Activated CD8-positive, alpha-beta T cell treated with anti-CD3 and anti-CD28 coated beads, Interleukin-2, amount 10 ng/mL, durations not matched to agents 7 days and 5 days (primary cell): ENCODE measurements around the gene ANKS3. TPM values are rescaled to one million over a fixed set of nuclear protein-coding genes. Genes with fewer than 3 reads are reported as not detected.

Source experiments
- ATAC-seq: fragments of 150-1000 bp; cut with Tn5 transposase; one replicate; pipeline ENCODE4 v1.10.0; 2021; ENCODE audit warnings: moderate library complexity
- CTCF ChIA-PET: fragments of 350-600 bp; sonication (Branson Sonifier 250); formaldehyde crosslinking; loops from one replicate; lab custom pipeline; 2021; ENCODE audit warnings: antibody characterized with exemption; lab: Charles Lee
- POLR2A ChIA-PET: fragments of 350-600 bp; sonication (Branson Sonifier 250); formaldehyde crosslinking; loops from one replicate; lab custom pipeline; 2021; ENCODE audit warnings: antibody characterized with exemption; lab: Charles Lee
- DNase-seq: peaks from one replicate; pipeline ENCODE4 v3.0.0-alpha.2; 2020
- H3K27ac Mint-ChIP-seq: one replicate; pipeline ENCODE4 v1.8.0; 2021; ENCODE audit warnings: mild to moderate bottlenecking, mixed read lengths
- H3K27me3 Mint-ChIP-seq: one replicate; pipeline ENCODE4 v1.8.0; 2021; ENCODE audit warnings: low read depth, mixed read lengths
- H3K36me3 Mint-ChIP-seq: one replicate; pipeline ENCODE4 v1.8.0; 2021; ENCODE audit warnings: low read depth, mixed read lengths
- H3K4me1 Mint-ChIP-seq: one replicate; pipeline ENCODE4 v1.8.0; 2021; ENCODE audit warnings: low read depth, mixed read lengths
- H3K4me3 Mint-ChIP-seq: one replicate; pipeline ENCODE4 v1.8.0; 2021; ENCODE audit warnings: mild to moderate bottlenecking, mixed read lengths
- H3K9me3 Mint-ChIP-seq: one replicate; pipeline ENCODE4 v1.8.0; 2022; ENCODE audit warnings: mixed read lengths; ENCODE audit not compliant: insufficient read depth
- total RNA-seq, 2 experiments: library from RNA; stranded (reverse); gene quantifications; one replicate each; pipeline ENCODE4 v1.2.3, GENCODE V29; 2021

ANKS3 gene, protein sequence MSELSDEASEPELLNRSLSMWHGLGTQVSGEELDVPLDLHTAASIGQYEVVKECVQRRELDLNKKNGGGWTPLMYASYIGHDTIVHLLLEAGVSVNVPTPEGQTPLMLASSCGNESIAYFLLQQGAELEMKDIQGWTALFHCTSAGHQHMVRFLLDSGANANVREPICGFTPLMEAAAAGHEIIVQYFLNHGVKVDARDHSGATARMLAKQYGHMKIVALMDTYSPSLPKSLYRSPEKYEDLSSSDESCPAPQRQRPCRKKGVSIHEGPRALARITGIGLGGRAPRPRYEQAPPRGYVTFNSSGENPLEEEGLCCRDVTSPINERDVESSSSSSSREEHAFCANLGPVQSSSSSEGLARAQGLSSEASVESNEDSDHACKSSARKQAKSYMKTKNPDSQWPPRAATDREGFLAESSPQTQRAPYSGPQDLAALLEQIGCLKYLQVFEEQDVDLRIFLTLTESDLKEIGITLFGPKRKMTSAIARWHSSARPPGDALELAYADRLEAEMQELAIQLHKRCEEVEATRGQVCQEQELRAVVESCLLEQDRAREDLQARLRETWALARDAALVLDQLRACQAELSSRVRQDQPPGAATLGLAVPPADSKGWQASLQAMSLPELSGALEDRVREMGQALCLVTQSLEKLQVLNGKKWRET
- total RNA-seq = 10 to 100 TPM; 17.0 to 17.2 TPM

DNA sequence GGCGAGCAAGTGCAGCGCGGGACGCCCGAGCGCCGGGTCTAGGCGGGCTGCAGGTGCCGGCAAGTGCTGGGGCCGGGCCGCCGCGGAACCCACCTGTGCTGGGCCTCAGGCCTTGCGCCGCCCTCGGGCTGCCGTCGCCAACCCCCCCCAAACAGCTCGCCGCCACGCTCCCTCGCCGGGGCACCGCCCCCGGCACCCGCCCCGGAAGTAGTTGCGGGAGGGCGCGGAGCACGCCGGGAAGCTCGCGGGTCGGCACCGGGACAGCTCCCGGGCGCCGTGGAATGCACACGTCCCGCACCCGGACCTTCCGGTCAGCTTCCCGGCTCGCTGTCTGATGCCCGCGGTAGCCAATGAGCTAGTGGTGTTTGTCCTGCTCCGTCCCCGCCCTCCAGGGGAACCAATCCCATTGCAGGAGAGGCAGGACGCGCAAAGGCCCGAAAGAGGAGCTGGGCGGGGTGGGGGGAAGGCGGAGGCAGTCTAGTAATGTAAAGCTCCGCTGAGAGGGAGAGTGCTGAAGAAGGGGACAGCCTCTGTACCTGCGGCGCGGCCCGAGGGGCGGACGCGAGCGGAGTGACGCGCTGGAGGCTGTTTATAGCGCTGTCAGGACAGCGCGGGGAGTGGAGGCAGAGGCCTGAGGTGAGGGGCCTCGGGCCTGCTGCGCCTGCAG lies at the start of gene ANKS3, which contains the start of gene DNAAF8:
ANKS3 (minus strand) TSS at position 209 of the 667 bp plus-strand sequence. CDS start 4,122 bp downstream, outside the sequence.
DNAAF8 (plus strand) TSS at position 475 of the 667 bp plus-strand sequence. CDS start 1,978 bp downstream, outside the sequence.
- ChIA-PET POLR2A (interaction anchor here (0.7 to 2.6 kb wide), 14 partner anchors 10 to 113 kb away, joined by 3 to 16 read pairs (median 4); partner anchors contain the start of genes GLYR1, NUDT16L1, UBN1 and ZNF500), CTCF (interaction anchor here (0.9 to 2.2 kb wide), 13 partner anchors 9 to 480 kb away, joined by 3 to 10 read pairs (median 3); partner anchors contain the start of genes MGRN1, ROGDI and ZNF500)
- H3K27ac Mint-ChIP-seq = peak within 1 kb of the TSS; percentile 92
- H3K4me1 Mint-ChIP-seq = peaks cover 18% of the 10 kb centered on the region
- peak; percentile 86 for DNase-seq
- H3K9me3 Mint-ChIP-seq = no peaks in the 10 kb centered on the region
- H3K4me3 Mint-ChIP-seq = peak within 1 kb of the TSS; percentile 85
- H3K36me3 Mint-ChIP-seq = peaks cover 5% of the 10 kb centered on the region
- H3K27me3 Mint-ChIP-seq = no peaks in the 10 kb centered on the region
- peak; percentile 82 for ATAC-seq

DNA sequence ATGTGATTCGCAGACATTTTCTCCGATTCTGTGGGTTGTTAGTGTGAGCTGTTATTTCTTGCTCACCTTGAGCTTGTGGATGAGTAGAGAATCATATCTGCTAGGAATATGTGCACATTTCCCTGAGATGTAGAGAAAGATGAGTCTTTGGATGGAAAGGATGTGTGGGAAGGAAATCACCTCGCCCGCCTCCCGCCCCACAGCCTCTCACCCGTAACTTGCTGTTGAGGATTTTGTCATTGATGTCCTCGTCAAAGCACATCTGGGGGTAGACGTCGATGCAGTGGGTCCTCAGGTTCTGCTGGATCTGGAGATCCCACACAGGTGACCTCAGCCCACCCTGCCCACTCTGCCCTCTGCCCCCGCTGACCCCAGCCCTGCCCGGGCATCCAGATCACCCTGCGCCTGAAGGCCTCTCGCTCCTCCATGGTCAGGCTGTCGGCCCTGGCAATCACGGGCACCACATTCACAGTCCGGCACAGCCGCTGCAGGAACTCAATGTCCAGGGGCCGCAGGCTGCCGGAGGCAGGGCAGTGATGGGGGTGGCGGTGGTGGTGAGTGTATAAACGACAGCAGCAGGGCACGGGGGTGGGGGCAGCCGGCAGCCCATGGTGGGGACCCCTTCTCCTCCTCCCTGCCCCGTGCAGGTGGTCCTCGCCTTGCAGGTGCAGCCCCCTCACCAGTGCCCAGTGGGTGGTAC lies 49.3 kb upstream of the ANKS3 start:
- no peak for ATAC-seq
- ChIA-PET CTCF (no interaction called here), POLR2A (no interaction called here)
- H3K36me3 Mint-ChIP-seq = no peaks in the 10 kb centered on the region
- no peak overlapping the region for H3K27ac Mint-ChIP-seq
- H3K27me3 Mint-ChIP-seq = no peaks in the 10 kb centered on the region
- no peak for DNase-seq
- H3K4me3 Mint-ChIP-seq = no peak overlapping the region
- H3K4me1 Mint-ChIP-seq = no peaks in the 10 kb centered on the region
- H3K9me3 Mint-ChIP-seq = no peaks in the 10 kb centered on the region

DNA sequence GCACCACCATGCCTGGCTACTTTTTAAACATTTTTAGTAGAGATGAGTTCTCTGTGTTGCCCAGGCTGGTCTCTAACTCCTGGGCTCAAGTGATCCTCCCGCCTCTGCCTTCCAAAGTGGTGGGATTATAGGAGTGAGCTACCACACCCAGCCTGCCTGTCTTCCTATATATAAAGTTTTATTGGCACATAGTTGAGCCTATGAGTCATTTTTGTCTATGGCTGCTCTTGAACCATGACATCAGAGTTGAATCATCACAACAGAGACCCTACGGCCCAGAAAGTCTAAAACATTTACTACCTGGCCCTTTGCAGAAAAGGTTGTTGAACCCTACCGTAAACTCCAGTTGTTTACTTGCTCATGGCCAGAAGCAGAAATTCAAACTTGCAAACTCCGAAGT lies 46.2 kb upstream of the ANKS3 start:
- H3K27me3 Mint-ChIP-seq = no peaks in the 10 kb centered on the region
- POLR2A ChIA-PET = no interaction called here
- H3K4me3 Mint-ChIP-seq = no peak overlapping the region
- ATAC-seq (no peak), DNase-seq (no peak)
- H3K9me3 Mint-ChIP-seq = no peaks in the 10 kb centered on the region
- CTCF ChIA-PET = no interaction called here
- no peaks in the 10 kb centered on the region for H3K4me1 Mint-ChIP-seq
- no peak overlapping the region for H3K27ac Mint-ChIP-seq
- H3K36me3 Mint-ChIP-seq = no peaks in the 10 kb centered on the region

DNA sequence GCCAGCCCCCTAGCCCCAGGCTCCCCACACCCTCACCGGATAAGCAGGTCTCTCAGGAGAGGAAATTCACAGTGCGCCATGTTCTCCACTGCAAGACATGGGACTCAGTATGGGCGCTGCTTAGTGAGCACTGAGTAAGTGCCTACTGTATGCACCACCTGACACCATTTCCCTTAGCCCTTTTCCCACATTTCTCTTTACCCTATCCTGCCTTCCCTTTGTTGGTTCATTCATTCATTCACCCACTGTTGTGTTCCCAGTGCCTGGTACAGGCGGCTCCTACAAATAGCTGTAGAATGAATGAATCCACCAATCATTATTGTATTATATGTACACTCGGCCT lies 44.0 kb upstream of the ANKS3 start:
- Mint-ChIP-seq H3K27me3 (no peaks in the 10 kb centered on the region), H3K4me1 (no peaks in the 10 kb centered on the region), H3K9me3 (no peaks in the 10 kb centered on the region), H3K4me3 (no peak overlapping the region), H3K36me3 (no peaks in the 10 kb centered on the region), H3K27ac (no peak overlapping the region)
- ATAC-seq (no peak), DNase-seq (no peak)
- ChIA-PET POLR2A (no interaction called here), CTCF (no interaction called here)

DNA sequence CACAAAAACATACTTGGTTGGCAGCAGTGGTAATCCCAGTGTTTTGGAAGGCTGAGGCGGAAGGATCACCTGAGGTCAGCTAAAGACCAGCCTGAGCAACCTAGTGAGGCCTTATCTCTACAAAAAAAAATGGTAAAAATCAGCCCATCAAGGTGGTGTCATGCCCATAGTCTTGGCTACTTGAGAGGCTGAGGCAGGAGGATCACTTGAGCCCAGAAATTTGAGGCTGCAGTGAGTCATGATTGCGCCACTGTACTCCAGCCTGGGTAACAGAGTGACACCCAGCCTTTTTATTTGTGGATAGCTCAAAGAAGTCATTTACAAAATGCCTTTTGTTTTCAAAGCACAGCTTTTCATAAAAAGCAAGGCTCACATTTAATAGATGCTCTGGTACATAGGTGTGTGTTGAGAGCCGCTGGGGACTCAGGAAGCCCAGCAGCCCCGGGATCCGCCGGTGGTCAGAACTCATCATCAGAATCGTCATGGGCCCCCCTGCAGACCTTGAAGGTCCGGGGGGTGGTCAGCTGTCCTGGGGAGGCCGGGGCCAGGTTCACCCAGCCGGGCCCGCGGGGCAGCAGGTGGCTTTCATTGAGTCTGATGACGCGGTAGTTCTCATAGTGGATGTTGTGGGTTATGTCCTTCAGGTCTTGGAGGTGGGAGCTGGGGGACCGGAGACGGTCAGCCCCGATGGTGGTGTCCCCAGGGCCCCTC lies 43.4 kb upstream of the ANKS3 start:
- POLR2A ChIA-PET = no interaction called here
- Mint-ChIP-seq H3K4me3 (no peak overlapping the region), H3K9me3 (no peaks in the 10 kb centered on the region), H3K27ac (no peak overlapping the region), H3K4me1 (no peaks in the 10 kb centered on the region), H3K27me3 (no peaks in the 10 kb centered on the region), H3K36me3 (no peaks in the 10 kb centered on the region)
- DNase-seq (no peak), ATAC-seq (no peak)
- CTCF ChIA-PET = no interaction called here

DNA sequence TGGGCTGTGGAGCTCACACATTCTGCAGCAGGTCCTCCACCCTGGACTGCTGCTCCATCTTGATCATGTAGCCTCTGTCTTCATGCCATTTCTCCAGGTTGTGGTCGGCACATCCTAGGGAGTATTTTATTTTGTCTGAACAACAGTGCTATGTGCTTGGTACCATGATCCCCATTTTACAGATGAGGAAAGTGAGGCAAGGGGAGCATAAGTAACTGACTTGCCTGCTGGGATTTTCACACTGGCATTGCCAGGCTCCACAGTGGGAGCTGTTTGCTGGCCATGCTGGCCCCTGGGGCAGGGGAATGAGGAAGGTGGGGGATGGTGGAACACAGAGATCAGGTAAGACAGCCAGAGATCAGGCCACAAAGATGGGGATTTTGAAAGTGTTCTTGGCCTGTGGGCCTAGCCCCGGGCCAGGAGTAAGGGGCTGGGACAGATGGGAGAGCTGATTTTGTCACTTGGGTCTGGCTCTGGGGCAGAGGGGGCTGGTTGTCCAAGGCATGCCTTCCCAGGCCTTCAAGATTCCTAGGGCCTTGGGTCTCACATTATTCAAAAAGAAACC lies 42.2 kb upstream of the ANKS3 start:
- POLR2A ChIA-PET = no interaction called here
- Mint-ChIP-seq H3K27me3 (no peaks in the 10 kb centered on the region), H3K4me1 (no peaks in the 10 kb centered on the region), H3K4me3 (no peak overlapping the region), H3K36me3 (no peaks in the 10 kb centered on the region), H3K27ac (no peak overlapping the region), H3K9me3 (no peaks in the 10 kb centered on the region)
- ATAC-seq (no peak), DNase-seq (no peak)
- CTCF ChIA-PET = no interaction called here

DNA sequence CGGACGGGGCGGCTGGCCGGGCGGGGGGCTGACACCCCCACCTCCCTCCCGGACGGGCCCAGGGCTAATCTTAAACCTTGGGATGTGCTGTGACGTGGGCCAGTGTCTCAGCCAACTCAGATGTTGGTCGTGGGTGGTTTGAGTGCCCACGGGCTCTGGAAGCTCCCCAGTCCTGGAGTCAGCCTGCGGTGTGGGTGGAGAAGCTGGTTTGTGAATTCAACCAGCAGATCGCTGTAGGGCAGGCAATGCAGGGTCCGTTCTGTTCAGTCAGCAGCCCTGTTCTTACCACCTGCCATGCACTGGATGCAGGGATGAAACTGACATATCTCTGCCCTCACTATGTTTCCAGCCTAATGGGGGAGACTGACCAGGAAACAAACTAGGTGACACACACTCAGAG lies 40.9 kb upstream of the ANKS3 start:
- ChIA-PET POLR2A (no interaction called here), CTCF (no interaction called here)
- H3K27ac Mint-ChIP-seq = no peak overlapping the region
- H3K27me3 Mint-ChIP-seq = no peaks in the 10 kb centered on the region
- ATAC-seq = no peak
- no peaks in the 10 kb centered on the region for H3K4me1 Mint-ChIP-seq
- no peak overlapping the region for H3K4me3 Mint-ChIP-seq
- no peaks in the 10 kb centered on the region for H3K9me3 Mint-ChIP-seq
- DNase-seq = no peak
- no peaks in the 10 kb centered on the region for H3K36me3 Mint-ChIP-seq

DNA sequence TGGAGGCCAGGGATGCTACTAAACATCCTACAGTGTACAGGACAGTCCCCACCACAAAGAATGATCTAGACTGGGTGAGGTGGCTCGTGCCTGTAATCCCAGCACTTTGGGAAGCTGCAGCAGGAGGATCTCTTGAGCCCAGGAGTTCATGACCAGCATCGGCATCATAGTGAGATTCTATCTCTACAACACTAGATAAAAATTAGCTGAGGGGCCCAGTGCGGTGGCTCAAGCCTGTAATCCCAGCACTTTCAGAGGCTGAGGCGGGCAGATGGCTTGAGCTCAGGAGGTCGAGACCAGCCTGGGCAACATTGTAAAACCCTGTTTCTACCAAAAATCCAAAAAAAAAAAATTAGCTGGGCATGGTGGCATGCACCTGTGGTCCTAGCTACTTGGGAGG lies 38.3 kb upstream of the ANKS3 start:
- Mint-ChIP-seq H3K4me1 (peaks cover 15% of the 10 kb centered on the region), H3K36me3 (no peaks in the 10 kb centered on the region), H3K9me3 (no peaks in the 10 kb centered on the region), H3K27ac (no peak overlapping the region), H3K4me3 (no peak overlapping the region), H3K27me3 (no peaks in the 10 kb centered on the region)
- POLR2A ChIA-PET = no interaction called here
- CTCF ChIA-PET = no interaction called here
- ATAC-seq = no peak
- DNase-seq = no peak

DNA sequence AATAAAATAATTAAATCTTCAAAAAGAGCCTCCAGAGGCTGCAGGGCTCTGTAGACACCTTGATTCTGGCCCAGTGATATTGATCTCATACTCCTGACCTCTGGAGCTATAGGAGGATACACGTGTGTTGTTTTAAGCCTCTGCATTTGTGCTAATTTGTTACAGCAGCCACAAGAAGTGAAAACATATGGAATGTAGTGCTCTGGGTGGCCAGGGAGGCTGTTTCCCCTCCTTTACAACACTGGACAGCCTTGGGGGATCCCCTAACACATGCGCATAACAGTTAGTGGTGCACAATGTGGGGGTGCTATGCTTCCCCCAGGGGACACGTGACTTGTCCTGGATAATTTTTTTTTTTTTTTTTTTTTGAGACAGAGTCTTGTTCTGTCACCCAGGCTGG lies 37.6 kb upstream of the ANKS3 start:
- Mint-ChIP-seq H3K4me3 (no peak overlapping the region), H3K27me3 (no peaks in the 10 kb centered on the region), H3K9me3 (no peaks in the 10 kb centered on the region), H3K27ac (no peak overlapping the region), H3K36me3 (no peaks in the 10 kb centered on the region), H3K4me1 (peaks cover 18% of the 10 kb centered on the region)
- POLR2A ChIA-PET = no interaction called here
- DNase-seq (no peak), ATAC-seq (no peak)
- CTCF ChIA-PET = interaction anchor here (0.5 kb wide), 1 partner anchor 11 kb away, joined by 3 read pairs; no protein-coding TSS in a partner anchor

DNA sequence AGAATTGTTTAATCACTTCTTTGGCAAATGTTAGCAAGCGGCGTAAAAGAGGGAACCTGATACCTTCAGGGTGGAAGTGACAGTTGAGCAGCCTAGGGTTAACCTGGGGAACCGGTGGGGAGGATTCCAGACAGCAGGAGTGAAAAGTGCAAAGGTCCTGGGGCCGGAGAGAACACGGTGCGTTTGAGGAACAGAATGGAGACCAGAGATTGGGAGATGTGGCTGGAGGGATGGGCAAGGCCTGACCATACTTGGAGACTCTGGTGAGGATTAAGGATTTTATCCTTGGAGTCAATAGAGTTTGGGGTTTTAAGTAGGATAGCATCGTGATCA lies 35.2 kb upstream of the ANKS3 start:
- DNase-seq (no peak), ATAC-seq (no peak)
- ChIA-PET POLR2A (interaction anchor here (0.7 to 2.3 kb wide), 4 partner anchors 33 to 78 kb away, joined by 3 to 11 read pairs (median 7); partner anchors contain the start of genes ANKS3, DNAAF8, GLYR1 and UBN1), CTCF (interaction anchor here (1.3 to 2.4 kb wide), 2 partner anchors 35 to 77 kb away, joined by 4 to 10 read pairs; partner anchors contain the start of genes ANKS3 and DNAAF8)
- peak overlapping the region; percentile 92 for H3K4me3 Mint-ChIP-seq
- H3K9me3 Mint-ChIP-seq = no peaks in the 10 kb centered on the region
- H3K27ac Mint-ChIP-seq = no peak overlapping the region
- no peaks in the 10 kb centered on the region for H3K27me3 Mint-ChIP-seq
- H3K4me1 Mint-ChIP-seq = peaks cover 29% of the 10 kb centered on the region
- peaks cover 5% of the 10 kb centered on the region for H3K36me3 Mint-ChIP-seq
